Measurements from ENCODE around the gene ACTMAP. TPM values are rescaled to one million over a fixed set of nuclear protein-coding genes. Genes with fewer than 3 reads are reported as not detected.
A peak's percentile ranks its signal among the peaks of the same experiment; 100 is the strongest.

ACTMAP gene
- total and polyA plus RNA-seq, 12 donors = 2.2 to 28.0 (median 12.2) TPM

- peaks cover 0 to 15% of the 10 kb centered on the region in 2 donors for H3K4me1 ChIP-seq (replicated peaks in 1 of 2)
- H3K36me3 ChIP-seq (replicated peaks in 1 of 2) = no peaks in the 10 kb centered on the region
- peak in 1 of 2 donors; percentile 20 for TF ChIP-seq POLR2A (IDR thresholded peaks at IDR 0.05)
- TF ChIP-seq, protein P1, sequence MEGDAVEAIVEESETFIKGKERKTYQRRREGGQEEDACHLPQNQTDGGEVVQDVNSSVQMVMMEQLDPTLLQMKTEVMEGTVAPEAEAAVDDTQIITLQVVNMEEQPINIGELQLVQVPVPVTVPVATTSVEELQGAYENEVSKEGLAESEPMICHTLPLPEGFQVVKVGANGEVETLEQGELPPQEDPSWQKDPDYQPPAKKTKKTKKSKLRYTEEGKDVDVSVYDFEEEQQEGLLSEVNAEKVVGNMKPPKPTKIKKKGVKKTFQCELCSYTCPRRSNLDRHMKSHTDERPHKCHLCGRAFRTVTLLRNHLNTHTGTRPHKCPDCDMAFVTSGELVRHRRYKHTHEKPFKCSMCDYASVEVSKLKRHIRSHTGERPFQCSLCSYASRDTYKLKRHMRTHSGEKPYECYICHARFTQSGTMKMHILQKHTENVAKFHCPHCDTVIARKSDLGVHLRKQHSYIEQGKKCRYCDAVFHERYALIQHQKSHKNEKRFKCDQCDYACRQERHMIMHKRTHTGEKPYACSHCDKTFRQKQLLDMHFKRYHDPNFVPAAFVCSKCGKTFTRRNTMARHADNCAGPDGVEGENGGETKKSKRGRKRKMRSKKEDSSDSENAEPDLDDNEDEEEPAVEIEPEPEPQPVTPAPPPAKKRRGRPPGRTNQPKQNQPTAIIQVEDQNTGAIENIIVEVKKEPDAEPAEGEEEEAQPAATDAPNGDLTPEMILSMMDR (IDR thresholded peaks at IDR 0.05) = peak in 1 of 6 experiments; percentile 13
- DNase-seq = no peak
- no peaks in the 10 kb centered on the region for H3K9me3 ChIP-seq (replicated peaks in 1 of 3)
- intact Hi-C loops (cut with DNase I) = no loop called here
- peak overlapping the region; percentile 89 to 99 (median 99) for H3K27ac ChIP-seq
- no peaks in the 10 kb centered on the region for H3K27me3 ChIP-seq
- peak overlapping the region in 3 of 4 donors; percentile 42 to 65 (median 56) for H3K4me3 ChIP-seq
- 0 to 1% (median 0%) methylated on average over 10 of the region's 10 CpGs for WGBS, 4 donors
Measured at GRCh38 chr19:40777645-40777936, 27.3 kb upstream of the ACTMAP start.

GRCh38 chr19:40776932-40777644 is 26.8 kb upstream of the ACTMAP start:
- no peak for TF ChIP-seq POLR2A (IDR thresholded peaks at IDR 0.05)
- TF ChIP-seq, protein P1 (IDR thresholded peaks at IDR 0.05) = peak in 1 of 6 experiments; percentile 14
- DNase-seq = peak; percentile 89 to 99 (median 94)
- Histone ChIP-seq H3K27ac (peak overlapping the region; percentile 89 to 99 (median 99)), H3K4me3 (peak overlapping the region in 2 of 4 donors; percentile 56 to 65), H3K4me1 (replicated peaks in 1 of 2) (peaks cover 0 to 15% of the 10 kb centered on the region in 2 donors), H3K36me3 (replicated peaks in 1 of 2) (no peaks in the 10 kb centered on the region), H3K9me3 (replicated peaks in 1 of 3) (no peaks in the 10 kb centered on the region), H3K27me3 (no peaks in the 10 kb centered on the region)
- WGBS, 4 donors = 5 to 14% (median 10%) methylated on average over 10 to 13 of the region's 13 CpGs
- intact Hi-C loops (cut with DNase I) = no loop called here

DNA sequence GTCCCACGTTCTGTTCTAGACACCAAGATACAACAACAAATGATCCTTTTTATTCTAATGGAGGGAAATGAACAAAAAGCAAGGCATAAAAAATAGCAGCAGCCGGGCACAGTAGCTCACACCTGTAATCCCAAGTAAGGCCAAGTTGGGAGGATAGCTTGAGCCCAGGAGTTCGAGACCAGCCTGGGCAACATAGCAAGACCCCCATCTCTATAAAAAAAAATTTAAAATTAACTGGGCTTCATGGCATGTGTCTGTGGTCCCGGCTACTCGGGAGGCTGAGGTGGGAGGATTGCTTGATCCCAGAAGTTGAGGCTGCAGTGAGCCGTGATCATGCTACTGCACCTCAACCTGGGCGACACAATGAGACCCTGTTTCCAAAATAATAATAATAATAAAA is 26.1 kb upstream of the ACTMAP start:
- no peak overlapping the region for H3K4me3 ChIP-seq
- H3K4me1 ChIP-seq (replicated peaks in 1 of 2) = peaks cover 0 to 15% of the 10 kb centered on the region in 2 donors
- no peaks in the 10 kb centered on the region for H3K27me3 ChIP-seq
- no peaks in the 10 kb centered on the region for H3K36me3 ChIP-seq (replicated peaks in 1 of 2)
- no peaks in the 10 kb centered on the region for H3K9me3 ChIP-seq (replicated peaks in 1 of 3)
- intact Hi-C loops (cut with DNase I) = no loop called here
- 73 to 79% (median 78%) methylated on average over 7 of the region's 7 CpGs for WGBS, 4 donors
- peak overlapping the region in 1 of 5 donors; percentile 99 for H3K27ac ChIP-seq
- TF ChIP-seq, protein P1 (IDR thresholded peaks at IDR 0.05) = no peak
- no peak for TF ChIP-seq POLR2A (IDR thresholded peaks at IDR 0.05)
- no peak for DNase-seq

DNA sequence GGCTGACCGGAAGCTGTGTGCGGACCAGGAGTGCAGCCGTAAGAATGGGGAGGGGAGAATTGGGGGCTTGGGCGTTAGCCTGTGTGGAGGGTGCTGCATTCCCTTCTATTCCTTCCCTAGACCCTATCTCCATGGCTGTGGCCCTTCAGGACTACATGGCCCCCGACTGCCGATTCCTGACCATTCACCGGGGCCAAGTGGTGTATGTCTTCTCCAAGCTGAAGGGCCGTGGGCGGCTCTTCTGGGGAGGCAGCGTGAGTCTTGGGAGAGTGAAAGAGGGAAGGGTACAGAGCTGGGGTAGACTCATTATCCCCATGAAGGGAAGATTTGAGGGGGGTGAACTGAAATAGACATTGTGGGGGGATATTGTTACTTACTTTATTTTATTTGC is 25.4 kb upstream of the ACTMAP start:
- Histone ChIP-seq H3K27me3 (no peaks in the 10 kb centered on the region), H3K4me3 (no peak overlapping the region), H3K36me3 (replicated peaks in 1 of 2) (no peaks in the 10 kb centered on the region), H3K4me1 (replicated peaks in 1 of 2) (peaks cover 0 to 15% of the 10 kb centered on the region in 2 donors), H3K27ac (no peak overlapping the region), H3K9me3 (replicated peaks in 1 of 3) (no peaks in the 10 kb centered on the region)
- no peak for DNase-seq
- 88 to 95% (median 92%) methylated on average over 9 to 10 of the region's 10 CpGs for WGBS, 4 donors
- intact Hi-C loops (cut with DNase I) = no loop called here
- TF ChIP-seq, protein P1 (IDR thresholded peaks at IDR 0.05) = no peak
- TF ChIP-seq POLR2A (IDR thresholded peaks at IDR 0.05) = no peak

Measured in adrenal gland (tissue), 12 donors.